GM19328 (cell line): ENCODE results near the gene LTBP3.

Source experiments
- ATAC-seq: cut with Tn5 transposase; IDR thresholded peaks from one replicate; pipeline ENCODE4 v1.9.1; 2021; ENCODE audit warnings: mild to moderate bottlenecking, moderate library complexity; ENCODE audit not compliant: unreplicated experiment

Gene LTBP3

DNA sequence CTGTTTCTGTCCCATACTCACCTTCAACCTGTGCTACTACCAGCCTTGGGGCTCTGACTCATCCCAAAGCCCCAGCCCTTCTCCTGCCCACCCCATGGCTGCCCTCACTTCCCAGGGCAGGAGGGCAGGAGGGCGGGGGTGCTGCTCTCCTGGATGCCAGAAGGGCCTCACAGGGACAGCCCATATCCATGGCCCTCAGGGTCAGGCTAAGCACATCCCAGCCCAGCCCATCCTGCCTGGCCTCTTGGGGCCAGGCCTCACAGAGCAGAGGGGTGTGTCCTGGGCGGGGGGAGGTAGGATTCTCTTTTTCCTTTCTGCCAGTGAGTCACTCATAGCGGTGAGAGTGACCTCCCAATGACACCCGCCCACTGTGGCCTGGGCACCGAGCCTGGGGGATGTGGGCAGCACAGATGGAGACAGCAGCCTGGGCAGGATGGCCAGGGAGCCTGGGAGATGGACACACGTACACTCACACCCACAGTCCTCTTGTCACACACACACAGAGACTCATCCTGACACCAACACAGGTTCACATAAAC is 2.4 kb downstream of the LTBP3 start:
- no peak for ATAC-seq

DNA sequence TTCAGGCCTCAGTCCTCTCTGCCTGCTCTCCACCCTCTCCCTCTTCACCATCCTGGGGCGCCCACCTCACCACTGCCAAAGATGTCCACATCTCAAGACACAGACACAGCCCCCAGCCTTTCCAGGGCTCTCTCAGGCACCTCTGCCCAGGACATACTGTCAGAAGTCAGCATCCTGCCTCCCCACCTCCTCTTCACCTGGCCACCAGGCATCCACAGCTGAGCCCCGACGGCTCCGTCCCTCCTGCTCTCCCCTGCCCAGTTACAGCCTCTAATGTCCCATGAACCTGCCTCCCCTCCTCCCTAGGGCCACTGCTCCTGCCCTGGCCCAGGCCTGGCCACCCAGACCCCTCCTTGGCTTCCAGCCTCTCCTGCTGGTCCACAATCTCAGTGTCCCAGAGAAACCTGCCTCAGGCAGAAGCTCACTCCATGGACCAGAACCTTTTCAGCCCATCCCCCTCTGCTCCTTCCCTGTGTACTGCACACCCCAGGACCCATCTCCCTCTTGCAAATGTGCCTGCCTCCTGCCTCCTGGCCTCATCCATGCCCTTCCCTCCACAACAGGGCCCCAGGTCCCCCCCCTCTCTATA is 3.2 kb downstream of the LTBP3 start:
- ATAC-seq = no peak

DNA sequence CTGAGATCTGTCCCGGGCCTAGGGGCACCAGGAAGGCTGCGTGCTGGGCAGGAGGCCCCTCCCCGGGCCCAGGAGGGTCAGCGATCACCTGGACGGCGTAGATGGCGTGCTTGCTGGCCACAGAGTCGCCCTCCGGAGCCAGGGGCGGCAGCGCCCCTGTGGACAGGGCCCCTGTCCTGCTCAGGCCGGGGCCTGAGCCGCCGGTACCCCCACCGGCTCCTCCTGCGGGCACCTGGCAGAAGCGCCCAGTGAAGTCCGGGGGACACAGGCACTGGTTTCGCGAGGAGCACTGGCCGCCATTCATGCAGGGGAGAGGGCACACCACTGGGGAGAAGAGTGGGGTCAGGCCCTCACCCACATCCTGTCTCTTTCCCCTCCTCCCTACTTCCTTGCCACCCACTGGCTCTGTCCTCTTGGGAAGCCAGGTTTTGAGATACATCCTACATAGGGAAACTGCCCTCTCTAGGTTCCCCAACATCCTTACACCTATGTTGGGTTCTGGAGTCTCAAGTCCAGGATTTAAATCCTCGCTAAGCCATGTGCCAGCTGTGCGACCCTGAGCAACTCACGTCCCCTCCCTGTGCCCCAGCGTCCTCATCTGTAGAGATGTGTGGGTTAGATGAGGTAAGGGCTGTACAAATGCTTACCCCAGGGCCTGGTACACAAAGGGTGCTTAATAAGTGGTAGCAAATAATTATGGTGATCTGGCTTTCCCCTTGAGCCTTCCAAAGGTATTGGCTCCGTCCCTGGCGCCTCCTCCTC is 3.9 kb downstream of the LTBP3 start:
- ATAC-seq = no peak

DNA sequence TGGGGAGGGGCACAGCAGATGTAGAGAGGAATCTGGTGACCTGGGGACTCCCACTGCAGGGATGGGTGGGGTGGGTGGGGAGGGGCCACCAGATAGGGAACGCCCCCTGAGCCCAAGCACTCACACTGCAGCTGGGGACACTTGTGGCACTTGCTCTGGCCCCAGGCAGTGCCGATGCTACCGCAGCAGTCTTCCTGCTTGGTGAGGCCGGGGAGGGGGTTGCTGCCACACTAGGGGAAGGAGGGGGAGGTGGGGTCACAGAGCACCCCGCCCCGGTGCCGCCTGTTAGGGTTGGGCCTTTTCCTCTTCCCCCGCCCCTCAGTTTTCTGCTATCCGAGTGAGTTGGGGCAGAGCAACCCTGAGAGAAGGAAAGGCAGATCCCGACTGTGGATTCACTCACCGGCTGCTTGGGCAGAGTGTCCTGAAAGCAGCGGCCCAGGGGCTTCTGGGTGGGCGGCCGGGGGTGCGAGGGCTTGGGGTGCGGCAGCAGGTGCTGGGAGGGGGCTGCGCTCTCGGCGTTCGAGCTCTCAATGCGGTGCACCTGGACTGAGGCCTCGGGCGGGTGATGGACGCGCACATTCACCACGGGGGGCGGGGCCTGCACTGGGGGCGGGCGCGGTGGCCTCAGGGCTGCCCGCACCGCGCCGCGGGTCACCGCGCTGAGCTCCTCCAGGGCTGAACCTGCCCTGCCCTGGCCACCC is 4.7 kb downstream of the LTBP3 start:
- ATAC-seq = no peak

DNA sequence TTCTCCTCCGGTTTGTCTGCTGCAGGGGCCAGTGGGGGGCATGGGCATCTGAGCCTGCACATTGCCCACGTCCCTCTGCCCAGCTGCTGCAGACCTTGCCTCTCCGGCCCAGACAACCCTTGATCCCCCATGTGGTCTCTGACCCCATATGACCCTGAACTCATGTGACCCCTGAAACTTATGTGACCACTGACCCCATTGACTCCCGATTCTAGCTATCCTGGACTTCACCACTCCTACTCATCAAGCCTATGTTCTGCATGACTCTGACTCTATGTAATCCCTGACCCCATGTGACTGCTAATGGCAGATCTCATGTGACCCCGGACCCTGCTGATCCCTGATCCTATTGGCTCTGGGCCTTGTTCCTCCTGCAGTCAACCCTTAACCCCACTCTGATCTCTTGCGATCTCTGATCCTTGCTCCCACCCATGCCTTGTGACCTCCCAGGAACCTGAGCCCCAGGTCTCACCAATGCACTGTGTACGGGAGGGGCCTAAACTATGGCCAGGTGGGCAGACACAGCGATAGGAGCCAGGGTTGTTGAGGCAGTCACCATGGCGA is 5.7 kb downstream of the LTBP3 start:
- no peak for ATAC-seq

DNA sequence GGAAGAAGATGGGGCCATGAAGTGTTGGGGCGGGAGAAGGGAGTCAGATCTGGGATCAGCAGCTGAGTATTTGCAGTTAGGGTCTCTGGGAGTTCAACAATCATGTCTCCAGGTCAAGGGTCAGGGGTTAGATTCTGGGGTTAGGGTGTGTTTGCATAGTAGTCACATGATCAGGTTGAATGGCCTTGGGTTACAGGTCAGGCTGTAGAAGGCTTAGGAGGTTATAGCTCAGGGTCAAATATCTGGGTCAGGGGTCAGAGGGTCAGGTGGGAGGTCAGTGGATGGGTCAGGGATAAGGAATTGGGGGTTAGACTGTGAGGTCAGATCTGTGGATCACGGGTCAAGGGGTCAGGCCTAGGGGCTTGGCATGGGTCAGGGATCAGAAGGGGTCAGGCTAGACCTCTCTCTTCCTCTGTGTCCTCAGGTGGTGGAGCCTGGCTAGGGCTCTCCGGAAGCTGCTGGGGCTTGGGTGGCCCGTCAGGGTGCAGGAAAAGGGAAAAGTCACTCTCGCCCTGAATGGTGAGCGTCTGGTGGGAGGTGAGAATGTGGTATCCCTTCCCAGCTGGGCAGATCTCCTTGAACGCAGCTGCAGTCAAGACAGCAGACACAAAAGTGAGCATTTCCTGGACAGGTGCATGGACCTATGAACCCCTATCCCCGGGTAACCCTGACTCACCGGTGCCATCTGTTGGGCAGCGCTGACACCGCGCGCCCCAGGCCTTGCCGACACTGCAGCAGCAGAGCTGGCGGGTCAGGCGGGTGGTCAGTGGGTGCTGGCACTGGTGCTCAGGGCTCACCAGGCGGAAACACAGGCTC is 6.4 kb downstream of the LTBP3 start:
- ATAC-seq = no peak

DNA sequence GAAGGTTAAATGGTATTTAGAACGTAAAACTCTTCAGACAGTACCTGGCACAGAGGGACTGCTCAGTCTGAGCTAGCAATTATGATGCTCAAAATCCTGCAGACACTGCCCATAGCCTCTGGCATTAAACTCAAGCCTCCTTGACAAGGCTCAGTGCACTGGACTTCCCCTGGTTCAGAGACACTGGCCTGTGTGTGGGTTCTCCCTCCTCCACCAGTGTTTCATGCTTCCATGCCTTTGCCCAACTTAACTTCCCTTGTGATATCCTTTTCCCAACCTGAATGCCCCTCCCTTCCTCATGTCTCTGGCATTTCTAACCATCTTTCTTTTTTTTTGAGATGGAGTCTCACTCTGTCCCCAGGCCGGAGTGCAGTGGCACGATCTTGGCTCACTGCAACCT is 9.1 kb downstream of the LTBP3 start:
- ATAC-seq = no peak

DNA sequence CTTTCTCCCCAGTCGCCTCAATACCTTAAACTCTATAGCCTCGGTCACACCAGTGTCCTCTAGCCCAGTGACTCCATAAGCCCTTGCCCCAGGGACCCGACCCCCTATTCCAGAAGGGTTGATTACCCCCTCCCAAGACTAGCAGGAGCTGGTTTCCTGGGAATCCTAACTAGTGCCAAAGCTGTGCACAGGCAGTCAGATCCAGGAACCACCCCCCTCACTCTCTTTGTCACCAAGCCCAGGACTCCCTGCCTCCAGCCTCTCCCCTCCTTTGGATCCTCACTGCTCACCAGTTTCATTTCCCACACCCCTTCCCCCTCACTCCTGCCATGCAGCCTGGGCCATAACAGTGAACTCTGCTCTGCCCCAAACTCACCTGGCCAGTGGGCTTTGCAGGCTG is 9.8 kb downstream of the LTBP3 start:
- no peak for ATAC-seq

DNA sequence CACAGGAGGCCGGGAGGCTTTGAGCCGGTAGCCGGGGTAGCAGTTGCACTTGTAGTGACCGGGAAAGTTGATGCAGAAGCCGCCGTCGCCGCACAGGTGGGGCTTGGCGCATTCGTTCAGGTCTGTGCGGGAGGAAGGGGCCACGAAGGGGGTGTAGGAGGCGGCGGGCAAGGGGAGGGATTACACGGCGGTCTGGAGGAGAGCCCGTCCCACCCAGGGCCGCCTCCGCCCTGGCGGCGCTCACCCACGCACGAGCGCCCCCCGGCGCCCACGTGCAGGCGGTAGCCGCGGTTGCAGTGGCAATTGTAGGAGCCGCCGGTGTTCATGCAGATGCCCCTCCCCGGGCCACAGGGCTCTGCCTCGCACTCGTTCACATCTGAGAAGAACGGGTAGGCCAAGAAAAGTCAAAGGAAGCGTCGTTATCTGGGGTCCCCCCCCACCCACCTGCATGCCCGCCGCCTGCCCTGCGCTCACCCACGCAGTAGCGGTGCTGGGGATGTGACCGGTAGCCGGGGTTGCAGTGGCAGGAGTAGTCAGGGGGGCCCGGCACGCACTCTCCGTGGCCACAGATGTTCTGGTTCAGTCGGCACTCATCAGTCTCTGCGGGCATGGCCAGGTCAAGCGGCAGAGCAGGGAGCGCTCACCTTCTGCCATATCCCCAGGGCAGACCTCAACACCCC is 10.6 kb downstream of the LTBP3 start:
- no peak for ATAC-seq

DNA sequence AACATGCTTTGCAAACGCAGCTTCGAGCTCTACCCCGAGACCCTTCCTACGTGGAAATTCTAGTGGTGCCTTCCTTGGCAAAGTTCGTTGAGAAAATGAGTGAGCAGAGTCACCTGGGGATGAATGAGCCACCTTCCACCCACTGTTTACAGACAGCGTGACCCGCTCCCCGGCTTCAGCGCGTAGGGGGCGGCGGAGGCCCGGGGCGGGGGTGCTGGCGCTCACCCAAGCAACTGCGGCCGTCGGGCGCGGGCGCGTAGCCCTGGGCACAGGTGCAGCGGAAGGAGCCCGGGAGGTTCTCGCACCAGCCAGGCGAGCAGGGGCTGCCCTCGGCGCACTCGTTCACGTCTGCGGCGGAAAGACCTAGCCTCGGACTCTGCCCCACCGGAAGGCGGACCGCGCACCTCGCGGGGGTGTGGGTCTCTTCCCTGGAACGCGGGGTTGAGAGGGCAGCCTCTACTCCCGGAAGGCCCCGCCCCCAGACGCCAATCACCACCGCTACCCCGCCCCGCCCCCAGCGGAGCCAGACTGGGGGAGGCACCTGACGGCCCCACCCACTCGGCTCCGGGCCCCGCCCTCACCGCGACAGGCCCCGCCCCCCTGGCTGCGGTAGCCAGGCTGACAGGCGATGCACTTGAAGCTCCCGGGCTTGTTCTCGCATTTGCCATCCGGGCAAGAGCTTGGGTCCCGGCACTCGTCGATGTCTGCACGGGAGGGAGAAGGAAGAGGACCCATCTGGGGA is 11.8 kb downstream of the LTBP3 start:
- peak; percentile 56 for ATAC-seq

DNA sequence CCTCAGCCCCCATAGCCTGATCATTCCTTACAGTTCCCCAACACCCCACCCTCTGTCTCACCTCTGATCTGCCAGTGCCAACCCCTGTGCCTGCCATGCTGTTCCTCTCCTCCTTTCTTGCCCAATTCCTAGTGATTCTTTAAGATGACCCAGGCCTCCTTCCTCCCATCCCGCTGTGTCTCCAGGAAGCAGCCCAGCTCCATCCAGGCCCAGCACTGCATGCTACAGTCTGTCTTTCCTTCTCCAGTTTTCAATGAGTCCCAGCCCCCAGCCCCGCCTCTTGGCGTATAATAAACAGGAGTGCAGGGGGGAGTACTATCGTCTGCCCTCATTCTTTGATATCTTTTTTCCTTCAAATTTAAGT is 12.3 kb downstream of the LTBP3 start:
- ATAC-seq = no peak

DNA sequence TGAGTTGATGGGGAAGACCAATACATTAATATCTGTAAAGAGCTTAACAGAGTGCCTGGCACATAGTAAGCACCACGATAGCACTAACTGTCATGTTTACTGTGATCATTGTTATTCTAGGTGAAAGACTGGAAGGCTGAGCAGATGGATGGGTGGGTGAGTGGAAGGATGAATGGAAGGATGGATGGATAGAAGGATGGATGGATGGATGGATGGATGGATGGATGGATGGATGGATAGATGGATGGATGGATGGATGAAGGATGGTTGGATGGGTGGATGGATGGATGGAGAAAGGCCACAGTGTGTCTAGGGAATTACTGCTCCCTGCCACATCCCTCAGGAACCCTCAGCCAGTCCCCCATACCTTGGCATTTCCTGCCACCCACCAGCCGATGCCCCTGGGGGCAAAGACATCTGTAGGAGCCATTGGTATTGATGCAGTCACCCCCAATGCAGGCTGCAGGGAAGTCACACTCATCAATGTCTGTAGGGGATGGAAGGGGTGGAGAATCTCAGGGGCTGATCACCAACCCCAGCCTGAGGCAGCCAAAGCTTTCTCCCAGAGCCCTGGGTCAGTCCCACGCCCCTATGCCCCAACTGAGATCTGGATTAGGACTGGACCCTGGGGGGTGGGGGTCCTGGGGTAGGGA is 15.3 kb downstream of the LTBP3 start:
- no peak for ATAC-seq

DNA sequence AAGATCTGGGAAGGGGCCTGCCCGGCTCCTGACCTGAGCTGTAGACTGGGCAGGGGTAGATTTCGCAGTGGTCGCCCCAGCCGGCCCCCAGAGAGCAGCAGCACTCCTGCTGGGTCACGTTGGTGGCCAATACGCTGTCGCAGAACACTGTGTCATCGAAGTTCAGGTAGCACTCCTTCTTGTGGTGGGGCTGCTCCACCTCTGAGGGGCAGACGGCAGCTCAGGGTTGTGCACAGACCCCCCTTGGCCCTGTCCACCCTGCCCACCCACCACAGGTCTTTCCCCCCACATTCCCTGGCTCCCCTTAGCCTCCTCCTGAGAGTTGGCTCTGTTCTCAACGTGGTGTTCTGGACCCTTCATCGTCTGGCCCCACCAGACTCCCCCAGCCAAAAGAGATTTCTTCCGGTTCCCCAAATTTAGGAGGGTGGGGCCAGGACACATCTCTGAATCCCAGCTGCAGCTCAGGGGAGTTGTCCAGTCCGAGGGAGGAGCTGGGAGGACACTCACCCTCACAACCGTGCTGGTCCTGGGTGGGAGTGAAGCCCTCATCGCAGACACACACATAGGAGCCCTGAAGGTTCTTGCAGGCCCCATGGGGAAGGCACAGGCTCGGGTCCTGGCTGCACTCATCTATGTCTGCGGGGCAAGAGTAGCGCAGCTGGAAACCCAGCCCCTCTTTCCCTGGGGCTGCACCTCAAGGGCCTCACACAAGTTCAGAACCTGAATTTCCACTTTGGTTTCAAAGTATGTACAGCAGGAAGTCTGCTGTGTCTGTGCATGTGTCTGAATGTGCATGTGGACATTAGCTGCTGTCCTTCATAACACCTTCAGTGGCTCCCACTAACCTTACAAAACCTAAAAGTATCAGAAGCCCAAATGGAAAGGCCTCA is 16.8 kb downstream of the LTBP3 start:
- no peak for ATAC-seq

DNA sequence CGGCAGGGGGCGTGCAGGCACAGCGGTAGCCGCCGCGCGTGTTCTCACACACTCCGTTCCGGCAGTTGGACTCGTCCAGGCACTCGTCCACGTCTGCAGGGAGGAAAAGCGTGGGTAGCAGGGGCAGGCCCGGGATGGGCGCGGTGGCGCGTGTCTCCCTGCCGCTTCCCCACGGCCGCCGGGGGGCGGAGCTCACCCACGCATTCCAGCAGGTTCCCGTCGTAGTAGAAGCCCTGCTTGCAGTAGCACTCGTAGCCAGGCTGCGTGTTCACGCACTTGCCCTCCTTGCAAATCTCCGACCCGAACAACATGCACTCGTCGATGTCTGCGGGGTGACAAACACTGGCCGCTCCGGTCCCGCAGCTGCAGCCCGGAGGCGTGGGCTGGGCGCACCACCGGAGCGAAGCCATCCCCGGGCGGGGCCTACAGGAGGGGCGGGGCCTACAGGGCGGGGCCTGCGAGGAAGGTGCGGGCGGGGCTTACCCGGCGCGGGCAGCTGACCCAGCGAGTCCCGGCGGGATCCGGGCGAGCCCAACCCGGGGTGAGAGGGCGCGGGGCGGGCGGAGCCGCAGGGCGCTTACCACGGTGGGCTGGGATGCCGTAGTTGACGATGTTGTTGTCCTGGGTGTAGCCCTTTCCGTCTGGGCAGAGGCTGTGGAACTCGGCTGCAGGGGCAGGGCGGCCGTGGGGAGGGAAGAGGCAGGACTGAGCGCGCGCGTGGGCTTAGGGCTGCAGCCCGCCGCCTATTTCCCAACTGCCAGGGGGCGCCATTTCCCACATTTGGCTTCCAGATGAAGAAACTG is 17.7 kb downstream of the LTBP3 start:
- ATAC-seq = peak; percentile 54

DNA sequence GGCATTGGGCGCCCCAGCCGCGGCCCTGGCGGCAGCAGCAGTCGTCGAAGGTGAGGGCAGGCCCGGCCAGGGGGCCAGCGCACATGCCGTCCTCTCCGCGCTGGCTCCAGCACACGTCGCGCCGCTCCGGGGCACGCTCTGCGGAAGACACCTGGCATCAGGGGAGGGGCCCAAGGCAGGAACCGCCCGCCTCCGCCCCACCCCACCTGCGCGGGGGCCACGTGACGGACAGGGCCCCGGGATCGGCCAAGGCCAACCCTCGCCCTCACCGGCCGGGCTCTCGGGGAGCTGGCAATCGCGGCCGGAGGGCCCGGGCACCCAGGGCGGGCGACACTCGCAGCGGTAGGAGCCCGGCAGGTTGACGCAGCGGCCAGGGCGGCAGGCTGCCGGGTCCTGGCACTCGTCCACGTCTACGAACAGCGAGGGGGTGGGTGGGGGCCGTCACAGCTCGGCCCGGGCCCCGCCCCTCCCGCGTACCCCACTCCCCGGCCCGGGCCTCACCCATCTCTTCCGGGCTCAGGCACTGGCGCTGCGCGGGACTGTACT is 18.3 kb downstream of the LTBP3 start:
- ATAC-seq = peak; percentile 51

DNA sequence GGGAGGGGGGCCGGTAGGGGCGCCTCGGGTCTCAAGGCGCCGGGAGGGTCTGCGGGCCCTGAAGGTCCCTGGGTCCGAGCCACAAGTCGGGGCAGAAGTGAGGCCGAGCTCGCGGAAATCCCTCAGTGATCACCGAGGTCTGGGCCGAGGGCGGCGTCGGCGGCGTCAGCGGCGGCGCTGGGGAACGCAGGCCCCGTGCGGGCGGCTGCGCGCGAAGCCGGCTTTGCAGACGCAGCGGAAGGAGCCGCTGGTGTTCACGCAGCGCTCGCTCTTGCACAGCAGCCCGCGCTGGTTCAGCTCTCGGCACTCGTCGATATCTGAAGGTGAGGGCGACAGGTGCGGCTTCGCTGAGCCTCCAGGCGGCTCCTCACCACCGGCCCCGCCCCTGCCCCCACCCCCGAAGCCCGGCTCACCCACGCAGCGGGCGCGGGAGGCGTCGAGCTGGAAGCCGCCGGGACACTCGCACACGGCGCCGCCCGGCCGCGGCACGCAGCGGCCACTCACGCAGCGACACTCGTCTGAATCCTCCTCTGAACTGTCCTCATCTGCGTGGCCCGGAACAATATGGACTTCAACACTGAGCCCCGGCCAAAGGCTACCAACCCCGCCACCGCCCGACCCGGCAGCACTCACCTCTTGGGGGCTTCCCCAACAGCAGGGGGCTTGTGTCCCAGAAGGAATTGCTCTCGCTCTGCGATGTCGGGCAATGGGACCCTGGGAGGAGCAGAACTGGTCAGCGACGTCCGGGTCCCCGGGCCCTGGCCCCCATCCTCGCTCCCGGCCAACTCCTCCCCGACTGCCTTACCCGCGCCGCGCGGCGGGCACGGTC is 19.0 kb downstream of the LTBP3 start:
- no peak for ATAC-seq
